GM21390 (cell line): ENCODE data around the gene CLSTN2.
"Not testable (repeated sequence)": the region's sequence is repeated elsewhere in the genome, so short reads cannot be mapped to it uniquely, and the experiment has no call there.

Experiments
- ATAC-seq: cut with Tn5 transposase; IDR thresholded peaks from one replicate; pipeline ENCODE4 v1.9.1; 2021; ENCODE audit not compliant: unreplicated experiment

CLSTN2 gene

DNA sequence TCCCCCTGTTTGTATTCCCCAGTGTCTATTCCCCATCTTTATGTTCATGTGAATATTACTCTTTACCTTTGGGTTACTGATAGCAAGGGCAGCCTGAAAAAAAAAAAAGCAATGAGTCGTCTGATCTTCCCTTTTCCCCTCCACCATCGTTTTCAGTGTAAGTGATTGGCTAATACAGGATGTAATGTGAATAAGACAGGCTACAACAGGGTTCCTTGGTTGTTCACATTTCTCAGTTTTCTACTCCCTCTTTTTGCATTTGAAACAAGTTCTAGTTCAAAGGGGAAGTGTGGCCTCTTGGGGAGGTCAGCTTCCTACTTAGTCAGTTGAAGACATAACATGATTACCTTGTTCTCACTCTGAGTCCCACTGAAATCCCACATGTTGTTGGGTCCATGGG is 464.9 kb downstream of the CLSTN2 start:
- no peak for ATAC-seq

DNA sequence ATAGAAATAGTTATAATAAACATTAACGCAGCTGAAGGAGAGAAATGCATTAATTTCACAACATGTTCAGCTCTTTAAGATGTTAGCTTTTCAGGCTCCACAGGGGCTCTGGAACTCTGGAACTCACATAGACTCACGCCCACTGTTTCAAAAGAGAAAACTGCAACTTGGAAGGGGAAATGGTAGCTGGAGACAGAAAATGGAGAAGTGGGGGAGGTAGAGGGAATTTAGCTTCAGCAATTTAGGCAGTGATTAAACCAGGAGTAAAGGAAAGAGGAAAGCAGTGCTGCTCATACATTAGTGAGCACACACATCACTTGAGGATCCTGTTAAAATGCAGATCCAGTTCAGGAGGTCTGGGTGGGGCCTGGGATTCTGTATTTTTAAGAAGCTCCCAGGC is 468.1 kb downstream of the CLSTN2 start:
- no peak for ATAC-seq

DNA sequence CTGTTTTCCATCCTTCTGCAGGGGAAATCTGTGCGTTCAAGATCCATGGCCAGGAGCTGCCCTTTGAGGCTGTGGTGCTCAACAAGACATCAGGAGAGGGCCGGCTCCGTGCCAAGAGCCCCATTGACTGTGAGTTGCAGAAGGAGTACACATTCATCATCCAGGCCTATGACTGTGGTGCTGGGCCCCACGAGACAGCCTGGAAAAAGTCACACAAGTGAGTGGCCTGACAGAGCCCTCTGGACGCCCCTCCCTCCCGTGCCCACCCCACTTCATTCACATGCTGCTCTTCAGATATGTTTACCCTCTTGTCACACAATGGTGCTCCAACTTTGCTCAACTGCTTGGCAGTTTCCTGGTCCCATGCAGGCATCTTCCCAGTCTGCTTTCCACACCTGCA is 468.6 kb downstream of the CLSTN2 start:
- ATAC-seq = no peak

DNA sequence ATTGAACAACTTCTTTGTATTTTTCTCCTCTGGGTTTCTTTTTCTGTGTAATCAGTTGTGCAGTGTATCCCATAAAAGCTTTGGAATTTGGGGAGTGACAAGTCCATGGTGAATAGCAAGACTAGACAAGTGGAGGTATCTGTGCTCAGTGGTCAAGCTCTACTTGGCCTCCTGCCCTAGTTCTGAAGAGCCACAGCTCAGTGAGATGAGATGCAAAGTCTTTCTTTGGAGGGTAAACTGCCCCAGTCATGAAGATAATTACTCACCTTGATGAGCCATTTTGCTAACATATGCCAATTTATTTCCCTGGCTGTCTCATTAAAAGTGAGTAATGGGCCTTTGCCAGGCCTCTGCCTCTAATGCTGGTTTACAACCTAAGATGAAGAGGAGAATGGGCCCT is 471.7 kb downstream of the CLSTN2 start:
- no peak for ATAC-seq

DNA sequence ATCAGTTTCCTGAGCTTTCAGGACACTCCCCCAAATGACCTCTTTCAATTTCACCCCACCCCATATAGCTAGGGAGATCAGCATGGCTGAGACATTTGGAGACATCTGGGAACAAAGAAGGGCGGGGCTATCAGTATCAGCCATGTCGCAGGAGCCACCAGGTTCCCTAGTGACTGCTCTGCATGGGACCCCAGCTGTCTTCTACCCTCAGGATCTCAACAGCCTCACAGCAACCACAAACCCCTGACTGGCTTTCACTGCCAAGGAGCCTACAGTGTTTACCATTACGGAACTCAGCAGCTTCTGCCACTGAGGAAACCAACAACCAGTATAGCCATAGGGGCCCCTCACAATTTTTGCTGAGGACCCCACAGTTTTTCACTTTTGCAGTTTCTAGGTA is 473.3 kb downstream of the CLSTN2 start:
- ATAC-seq = no peak

DNA sequence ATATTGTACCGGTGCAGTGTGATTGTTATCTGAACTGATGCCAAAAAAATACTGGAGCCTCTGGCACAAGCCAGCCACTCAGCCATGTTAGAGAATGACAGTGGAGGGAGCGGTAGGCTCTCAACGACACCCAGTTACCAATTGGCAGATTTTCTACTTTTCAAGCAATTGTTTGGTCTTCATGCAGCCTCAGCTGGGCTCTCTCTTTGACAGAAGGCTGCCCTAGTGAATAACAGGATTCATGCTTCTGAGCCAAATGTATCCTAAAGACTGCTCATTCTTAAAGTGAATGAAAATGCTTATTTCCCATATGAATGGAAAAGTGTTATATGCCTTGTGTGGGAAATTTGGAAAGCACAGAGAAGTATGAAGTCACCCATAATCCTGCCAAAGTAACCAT is 481.7 kb downstream of the CLSTN2 start:
- no peak for ATAC-seq

DNA sequence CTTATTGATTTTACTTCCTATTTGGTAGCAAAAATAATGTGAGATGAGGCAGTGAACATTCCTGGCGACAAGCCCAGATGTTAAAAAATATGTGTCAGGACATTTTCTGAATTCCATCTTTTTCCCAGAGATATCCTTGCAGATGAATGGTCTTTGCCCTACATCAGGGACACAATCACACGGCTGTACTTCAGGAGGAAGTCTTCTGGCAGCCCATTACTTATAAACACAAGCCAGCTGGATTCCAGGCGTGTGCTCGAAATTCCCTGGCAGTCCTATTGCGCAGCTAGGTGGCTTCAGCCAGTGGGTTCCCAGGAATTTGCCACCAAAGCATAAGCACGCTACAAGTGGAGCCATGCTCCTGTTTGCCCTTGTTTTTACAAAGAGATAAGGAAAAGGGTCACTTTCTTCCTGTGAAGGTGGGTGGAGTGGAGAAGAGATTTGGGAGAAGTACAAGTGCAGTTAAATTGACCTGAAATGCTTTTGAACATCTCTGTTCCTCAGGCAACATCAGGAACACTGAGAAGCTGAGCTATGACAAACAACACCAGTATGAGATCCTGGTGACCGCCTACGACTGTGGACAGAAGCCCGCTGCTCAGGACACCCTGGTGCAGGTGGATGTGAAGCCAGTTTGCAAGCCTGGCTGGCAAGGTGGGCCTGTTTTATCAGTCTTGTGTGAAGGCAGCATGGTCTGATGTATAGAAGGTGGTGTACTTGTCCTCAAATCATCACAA is 485.8 kb downstream of the CLSTN2 start:
- ATAC-seq = no peak

DNA sequence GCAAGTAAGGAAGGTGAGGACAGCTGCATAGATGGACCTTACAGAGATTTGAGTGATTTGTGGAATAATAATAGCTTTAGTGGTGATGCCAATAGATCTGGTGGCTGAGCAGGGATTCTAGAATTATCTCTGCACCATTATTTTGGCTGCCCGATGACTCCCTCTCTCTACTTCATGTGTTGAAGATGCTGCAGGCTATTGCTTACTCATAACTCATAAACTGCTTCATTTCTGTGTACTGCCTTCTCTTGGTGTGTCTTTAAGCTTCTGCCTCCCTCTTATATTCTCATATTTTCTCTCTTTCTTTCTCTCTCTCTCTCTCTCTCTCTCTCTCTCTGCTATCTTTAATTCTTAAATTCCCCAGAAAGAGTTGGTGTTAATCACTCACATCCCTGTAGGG is 486.9 kb downstream of the CLSTN2 start:
- no peak for ATAC-seq

DNA sequence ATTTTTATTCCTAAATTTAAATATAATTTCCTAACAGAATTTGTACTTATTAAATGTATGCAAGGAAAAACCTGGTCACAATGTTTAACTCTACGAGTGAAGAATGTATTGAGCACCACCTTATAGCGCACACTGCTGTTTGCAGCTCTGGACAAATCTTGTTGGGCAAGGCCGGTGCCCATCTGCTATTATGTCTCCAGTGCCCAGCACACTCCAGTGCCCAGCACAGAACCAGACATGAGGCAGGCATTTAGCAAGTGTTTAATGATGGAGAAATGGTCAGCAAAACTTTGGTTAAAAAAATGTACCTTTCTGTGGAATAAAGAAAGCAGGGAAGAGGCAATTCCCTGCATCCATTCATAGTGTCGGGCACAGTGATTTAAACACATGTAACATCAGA is 488.2 kb downstream of the CLSTN2 start:
- no peak for ATAC-seq

DNA sequence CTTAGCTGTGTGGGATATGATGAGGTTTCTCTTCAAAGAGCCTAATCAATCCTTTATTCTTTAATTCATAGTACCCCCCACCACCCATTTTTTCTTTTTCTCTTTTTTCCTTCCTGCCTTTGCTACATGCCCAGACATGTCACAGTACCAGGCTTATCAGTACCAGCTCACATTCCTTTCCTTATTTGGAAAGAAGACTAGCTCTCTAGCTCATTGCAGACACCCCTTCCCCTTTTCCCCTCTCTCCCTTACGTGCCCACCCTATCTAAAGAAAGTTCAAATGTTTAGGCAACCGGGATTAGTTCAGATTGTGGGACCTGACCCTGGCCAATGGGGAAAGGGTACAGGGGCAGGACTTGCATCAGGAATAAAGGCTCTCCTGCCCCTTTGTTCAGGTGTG is 488.6 kb downstream of the CLSTN2 start:
- ATAC-seq = not testable (repeated sequence)

DNA sequence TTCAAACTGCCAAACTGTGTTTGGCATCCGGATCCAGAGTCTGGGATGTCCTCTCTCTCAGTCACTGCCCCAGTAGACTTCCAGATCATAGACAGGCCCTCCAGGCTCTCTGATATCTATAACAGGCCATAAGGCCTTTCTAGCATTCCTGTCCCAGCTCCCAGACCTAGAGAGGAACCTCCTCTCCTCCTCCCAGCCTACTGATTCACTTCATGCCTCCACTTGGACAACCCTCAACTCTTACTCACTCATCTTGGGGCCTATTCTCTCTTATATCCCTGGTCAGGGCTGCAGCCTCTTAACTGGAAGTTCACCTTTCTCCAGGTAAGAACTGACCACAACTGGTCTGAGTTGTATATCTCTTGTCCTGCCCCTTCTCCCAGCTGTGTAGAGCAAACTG is 489.2 kb downstream of the CLSTN2 start:
- ATAC-seq = no peak

DNA sequence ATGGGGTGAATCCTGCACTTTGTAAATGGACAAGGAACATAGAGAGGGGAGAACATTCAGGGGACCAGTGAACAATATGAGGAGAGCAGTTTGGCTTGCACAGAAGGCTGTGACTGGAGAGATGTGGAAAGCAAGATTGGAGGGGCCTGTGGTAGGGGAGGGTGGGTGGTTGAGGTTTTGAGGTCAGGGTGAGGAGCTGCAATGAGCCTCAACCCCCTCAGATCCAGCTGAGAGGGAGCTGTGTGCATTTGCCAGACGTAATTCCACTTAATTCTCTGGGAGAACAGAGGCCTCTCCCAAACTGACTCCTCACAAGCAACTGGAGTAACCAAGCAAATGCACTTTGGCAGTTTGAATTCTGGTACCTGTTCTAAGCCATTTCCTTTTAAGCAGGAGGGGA is 489.7 kb downstream of the CLSTN2 start:
- no peak for ATAC-seq

DNA sequence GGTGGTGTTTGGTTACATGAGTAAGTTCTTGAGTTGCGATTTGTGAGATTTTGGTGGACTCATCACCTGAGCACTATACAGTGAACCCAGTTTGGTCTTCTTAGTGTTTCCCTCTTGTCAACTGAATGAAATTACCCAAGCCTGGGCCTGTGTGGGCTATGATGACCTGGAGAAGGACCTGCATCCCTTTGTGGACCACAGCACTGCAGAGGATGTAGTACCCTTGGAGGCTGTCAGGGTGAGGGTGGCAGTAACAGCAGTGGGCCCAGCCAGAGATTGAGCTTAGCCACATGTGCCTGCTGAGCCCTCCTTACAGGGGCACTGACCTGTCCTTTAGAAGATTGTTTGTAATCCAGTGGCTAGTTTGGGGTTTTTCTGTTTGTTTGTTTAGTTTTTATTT is 492.8 kb downstream of the CLSTN2 start:
- no peak for ATAC-seq

DNA sequence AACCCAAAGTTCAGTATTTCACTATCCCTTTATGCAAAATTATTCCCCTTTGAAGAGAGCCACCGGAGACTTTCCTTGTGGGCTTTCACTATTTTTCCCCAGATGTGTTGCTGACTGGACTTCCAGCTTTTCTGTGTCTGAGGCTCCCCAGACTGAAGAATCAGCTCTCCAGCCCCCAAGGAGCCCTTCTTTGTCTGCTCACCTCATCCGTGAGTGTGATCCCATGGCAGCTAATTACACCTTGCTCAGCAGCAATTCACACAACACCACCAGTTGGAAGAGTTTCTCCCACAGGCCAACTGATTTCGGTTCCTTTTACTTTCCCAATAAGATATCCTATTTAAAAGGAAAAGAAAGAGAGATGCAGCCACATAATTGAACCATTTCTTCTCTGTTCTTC is 493.4 kb downstream of the CLSTN2 start:
- no peak for ATAC-seq

DNA sequence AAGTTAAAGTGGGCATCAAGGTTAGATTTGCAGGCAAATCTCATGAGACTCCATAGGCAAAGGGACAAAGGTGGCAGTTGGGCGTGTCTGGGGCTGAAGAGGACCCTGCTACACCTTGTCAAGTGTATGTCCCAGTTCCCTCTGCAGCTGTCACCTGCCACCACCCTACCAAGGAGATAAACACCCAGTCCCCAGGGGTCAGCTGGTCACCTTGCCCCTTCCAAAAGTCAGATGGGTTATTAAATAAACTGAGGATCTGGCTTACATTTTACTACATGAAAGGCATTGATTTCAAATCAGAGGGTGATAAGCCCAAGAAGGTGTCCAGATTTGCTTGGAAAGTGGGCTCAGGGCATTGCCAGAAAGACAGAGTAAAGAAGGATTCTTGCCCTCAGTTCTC is 494.8 kb downstream of the CLSTN2 start:
- no peak for ATAC-seq

DNA sequence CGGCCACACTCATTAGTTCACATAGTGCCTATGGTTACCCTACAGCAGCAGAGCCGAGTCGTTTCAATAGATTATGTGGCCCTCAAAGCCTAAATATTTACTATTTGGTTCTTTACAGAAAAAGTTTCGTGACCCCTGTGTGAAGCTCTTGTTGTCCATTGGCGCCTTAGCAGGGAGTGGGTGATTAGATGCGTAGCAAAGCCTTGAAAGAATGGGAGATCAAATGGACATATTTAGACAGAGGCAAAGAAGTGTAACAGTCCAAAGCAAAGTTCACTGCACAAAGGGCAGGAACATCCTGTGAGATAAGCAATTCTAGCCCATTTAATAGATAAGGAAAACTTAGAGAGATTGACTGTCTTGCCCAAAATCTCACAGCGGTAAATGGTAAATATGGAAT is 495.5 kb downstream of the CLSTN2 start:
- no peak for ATAC-seq

DNA sequence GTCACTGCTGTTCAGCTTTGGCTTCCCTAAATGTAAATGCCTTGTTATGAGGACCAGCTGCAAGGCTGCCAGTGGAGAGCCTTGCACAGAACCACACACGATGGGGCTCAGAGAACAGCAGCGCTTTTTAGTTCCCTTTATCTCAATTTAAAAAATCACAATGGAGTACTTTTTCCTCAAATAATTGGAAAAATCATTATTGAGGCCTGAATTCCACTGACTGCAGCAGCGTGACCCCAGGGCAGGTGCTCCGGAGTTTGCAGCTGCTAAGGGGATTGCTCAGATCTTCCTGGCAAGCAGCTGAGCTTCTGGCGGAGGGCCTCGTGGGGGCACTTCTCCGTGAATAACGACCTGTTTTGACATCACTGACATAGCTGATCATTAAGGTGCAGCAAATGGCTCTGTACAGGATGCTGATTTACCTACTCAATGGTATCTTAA is 497.3 kb downstream of the CLSTN2 start:
- ATAC-seq = no peak

DNA sequence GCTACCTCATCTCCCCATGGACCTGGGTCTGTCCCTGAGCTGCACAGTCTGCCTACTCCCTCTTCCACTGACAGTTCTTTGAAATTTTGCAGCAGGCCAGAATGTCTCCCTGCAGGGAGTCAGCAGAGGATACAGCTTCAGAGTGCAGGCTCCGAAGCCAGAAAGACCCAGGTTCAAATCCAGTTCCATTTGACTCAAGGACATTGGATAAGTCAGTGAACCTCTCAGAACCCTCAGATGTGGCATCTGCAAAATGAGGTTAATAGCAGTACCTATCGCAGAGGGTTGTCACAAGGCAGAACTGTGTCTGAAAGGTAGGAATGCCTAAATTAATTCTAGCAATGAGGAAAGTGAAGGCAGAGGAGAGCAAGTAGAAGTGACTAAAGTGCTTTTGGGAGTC is 498.4 kb downstream of the CLSTN2 start:
- ATAC-seq = no peak

DNA sequence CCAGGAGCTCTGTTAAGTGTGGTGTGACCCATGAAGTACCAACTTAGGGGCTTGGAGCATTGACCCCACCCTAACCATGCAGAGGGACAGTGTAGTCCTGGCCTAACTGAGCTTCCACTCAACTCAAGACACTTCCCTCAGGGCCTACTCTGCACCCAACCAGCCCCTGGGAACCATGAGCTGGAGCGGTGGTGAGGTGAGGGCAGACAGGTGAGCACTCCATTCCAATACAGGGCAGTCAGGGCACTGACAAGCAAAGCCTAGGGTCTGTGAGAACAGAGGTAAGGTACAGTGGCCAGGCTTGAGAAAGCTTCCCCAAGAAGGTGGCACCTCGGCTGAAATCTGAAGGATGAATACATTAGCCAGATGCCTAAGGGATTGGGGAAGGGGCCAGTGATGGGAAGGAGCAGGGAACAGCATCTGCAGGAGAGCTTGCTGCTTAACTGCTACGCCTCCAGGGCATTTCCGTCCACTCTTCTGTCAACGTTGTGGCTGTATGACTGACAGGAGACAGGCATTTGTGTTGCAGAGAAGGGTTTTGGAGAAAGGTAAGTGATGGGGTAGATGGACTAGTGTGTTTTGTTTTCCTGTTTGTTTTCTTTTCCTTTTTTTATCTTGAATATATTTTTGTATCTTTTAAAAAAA is 499.4 kb downstream of the CLSTN2 start:
- ATAC-seq = no peak

DNA sequence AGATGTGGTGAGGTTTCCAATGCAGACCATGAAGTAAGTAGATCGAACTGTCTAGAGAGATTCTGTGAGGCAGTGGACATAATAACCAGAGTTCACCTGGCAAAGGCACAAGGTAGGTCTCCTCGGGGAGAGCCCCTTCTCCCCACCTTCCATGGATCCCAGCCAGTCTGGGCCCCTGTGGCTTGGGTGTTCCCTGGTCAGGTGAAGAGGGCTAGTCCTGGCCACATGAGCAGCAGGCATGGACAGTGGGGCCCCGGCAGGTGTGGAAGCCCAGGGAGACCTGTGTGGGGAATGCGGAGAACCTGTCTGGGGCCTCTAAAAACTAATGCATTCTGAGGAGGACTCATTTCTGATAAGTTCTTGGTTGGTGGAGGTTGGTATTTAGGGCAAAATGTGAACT is 501.4 kb downstream of the CLSTN2 start:
- ATAC-seq = no peak

DNA sequence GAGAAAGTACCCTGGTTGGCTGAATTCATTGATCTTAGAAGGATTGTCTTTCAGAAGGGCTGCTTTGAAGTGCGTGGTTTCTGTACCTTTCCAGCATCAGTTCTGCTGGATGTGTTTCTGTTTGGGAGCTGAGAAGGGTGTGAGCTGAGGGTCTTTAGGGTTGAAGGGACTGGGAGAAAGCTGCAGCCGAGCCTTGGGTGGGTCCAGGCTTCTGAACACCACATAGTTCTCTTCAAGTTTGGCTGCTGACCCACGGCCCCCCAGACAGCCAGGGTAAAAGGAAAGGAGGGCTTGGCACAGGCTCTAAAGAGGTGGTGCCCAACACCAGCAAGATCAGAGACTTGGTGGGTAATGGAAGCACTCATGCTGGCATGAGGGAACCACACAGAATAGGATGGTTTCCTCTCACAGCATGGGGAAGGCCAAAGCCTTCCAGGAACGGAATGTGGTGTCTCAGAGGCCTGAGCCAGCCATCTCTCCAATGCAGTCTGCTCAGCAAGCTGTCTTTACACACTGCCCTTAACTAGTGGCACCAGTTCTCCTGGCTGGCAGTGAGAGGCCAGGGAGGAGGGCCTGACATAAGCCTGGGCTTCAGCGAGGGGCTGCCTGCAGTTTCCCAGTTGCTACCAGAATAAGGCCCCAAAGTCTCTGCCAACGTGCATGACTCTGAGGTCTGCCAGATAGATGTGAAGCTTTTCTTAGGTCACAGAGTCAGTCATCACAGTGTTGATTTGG is 503.9 kb downstream of the CLSTN2 start:
- no peak for ATAC-seq

DNA sequence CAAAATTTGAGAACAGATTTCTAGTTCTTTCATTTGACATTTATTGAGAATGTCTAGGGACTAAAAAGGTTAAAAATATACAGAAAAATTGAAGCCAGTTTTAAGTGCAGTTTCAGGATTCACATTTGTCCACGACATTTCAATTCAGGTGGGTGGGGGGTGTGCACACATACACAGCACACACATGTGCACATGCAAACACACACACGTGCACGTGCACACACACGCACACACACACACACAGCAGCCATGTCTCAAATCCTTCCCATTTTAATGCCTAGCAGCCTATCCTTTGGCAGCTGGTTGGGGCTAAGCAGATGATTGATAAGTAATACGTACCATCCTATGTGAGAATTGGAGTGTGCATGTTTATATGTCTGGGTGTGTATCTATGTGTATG is 504.5 kb downstream of the CLSTN2 start:
- ATAC-seq = no peak
